ENCODE data around the gene EIF1B. TPM values are rescaled to one million over a fixed set of nuclear protein-coding genes. Genes with fewer than 3 reads are reported as not detected.
"Not testable (repeated sequence)": the region's sequence is repeated elsewhere in the genome, so short reads cannot be mapped to it uniquely, and the experiment has no call there.

Gene EIF1B
- total RNA-seq (2014; rRNA removed), result 13.6 and 15.0 TPM in 2 replicates
- 39.7 TPM for polyA plus RNA-seq (2012)

DNA sequence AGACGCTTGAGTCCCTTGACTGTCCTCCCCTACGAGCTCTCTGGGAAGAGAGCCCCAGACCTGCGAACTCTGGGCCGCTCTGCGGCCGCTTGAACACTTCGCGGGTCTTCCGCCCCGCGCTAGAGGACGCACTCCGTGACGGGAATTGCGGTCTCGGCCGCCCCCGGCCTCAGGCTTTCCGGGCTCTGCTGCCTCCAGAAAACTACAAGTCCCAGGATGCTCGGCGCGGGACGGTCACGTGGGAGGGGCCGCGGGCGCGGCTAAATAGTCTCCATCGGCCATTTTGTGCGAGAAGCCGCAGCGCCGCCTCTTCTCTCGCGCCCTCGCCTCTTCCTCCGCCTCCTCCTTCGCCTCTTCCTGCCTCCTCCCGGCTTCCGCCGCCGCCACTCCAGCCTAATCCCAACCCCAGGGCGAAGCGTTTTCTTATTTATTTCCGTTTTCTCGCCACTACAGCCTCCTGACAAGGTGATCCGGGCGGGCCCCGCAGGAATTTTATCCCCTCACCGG is at the start of gene EIF1B:
EIF1B (plus strand) TSS at position 290 of the 507 bp plus-strand sequence. CDS start 235 bp downstream, outside the sequence.
- peak; percentile 95 for DNase-seq (ENCODE audit: low read depth)

DNA sequence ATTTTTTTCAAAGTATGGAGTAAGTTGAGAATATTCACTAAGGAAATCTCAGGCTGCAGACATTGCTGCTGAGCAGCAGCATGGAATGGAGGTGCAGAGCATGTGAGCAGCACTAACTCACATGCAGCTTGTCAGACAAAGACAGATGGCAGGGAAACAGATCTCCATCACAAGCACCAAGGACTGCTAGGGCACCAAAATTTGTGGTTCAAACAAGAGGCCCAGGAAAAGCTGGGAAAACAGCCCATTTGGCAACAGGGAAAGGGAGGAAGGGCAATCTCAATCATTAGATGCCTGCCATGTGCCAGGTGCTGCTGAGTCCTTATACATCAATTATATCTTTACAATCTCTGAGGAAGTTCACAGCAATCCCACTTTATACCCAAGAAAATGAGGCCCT is 47.2 kb upstream of the EIF1B start:
- no peak for DNase-seq (ENCODE audit: low read depth)

DNA sequence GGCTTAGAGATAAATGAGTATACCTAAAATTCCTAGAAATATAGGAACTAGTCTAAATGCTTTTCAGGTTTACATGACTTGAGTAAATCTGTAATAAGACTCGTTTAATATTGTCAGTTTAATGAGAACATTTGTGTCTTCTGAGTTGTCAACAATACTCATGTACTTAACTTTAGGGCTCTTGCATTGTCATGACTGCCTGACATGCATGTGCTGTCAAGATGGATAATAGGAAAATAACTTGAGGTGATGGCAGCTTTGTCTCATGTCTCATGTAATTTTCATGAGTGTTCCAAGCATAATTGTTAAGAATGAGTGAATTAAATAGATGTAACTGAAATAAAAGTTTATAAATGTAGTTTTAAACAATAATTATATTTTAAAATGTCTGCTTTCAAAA is 45.1 kb upstream of the EIF1B start:
- no peak for DNase-seq (ENCODE audit: low read depth)

DNA sequence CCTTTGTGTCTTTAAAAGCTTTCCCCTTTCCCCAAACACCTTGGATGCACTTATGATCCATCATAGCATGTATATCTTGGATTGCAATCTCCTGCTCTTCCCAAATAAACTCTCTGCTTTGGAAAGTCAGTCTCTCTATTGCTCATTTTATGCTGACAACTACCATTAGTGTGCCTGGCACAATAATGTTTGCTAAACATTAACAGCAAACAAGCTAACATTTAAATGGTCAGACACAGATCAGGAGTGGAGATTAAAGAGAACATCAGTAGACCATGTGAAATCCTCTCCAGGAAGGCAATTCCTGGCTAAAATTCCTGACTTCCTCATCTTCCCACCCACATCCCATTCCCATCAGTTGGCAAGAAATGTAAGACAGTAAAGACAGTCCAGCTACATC is 44.3 kb upstream of the EIF1B start:
- DNase-seq (ENCODE audit: low read depth), result no peak

DNA sequence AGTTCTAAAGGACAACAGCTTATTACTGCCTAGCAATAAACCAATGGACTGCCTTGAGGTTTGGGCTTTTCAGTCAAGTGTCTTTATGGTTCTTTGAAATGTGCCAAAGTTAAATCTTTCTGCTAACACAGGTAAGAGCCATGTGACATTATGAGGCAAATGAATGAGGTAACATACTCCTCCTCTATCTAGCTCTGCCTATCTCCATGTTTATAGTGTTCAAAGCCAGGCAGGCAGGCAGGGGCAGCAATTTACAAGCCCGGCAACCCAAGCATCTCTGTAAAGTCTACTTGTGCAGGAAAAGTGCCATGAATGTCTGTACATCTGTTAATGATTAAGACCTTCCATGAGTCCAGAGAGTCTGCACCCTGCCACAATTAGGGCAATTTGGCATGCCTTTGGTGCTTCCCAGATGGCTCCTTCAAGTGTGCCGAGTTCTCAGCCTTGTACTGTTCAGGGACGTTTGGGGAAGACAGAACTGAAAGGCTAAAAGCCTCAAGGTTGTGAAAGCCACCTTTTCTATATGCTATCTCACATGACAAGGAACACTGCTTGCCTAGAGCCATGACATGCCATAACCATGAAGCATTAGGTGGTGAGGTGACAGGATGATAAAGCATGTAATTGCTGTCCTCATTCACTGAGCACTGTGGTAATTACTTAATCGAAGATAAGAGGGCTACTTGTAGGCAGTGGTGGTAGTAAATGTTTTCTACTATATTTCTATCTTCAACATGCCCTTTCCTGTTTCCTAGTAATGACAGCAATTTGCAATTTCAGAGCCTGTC is 41.4 kb upstream of the EIF1B start:
- no peak for DNase-seq (ENCODE audit: low read depth)

DNA sequence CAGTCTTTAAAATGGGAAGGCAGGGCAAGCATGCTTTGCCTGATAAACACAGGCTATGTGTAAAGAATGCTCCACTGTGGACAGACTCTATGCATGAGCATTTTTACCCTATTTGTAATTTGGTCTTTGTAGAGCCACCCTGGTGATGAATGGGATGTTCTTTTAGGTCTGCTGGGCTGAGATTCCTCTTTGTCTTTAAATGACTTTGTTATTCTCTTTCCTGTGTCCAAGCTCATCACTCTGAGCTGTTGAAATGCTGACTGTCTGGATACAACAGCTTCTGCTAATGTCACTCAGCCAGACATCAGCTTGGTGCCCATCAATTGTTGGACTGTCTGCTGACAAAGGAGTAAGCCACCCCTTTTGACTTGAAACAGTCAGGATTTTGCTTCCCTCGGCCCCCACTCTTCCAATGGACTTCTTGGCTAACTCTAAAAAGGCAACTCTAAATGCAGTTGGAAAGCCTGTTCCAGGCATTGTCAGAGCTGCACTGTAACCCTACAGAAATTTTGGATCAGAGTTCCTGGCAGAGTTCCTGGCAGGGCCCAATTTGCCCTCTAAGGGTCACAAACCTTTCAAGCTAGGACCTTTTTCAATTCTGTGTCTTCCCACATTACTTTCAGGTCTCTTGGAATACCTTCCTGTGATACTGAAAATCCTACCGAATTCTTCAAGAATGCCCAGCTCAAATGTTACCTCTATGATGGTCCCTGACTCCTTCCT is 40.5 kb upstream of the EIF1B start:
- no peak for DNase-seq (ENCODE audit: low read depth)

DNA sequence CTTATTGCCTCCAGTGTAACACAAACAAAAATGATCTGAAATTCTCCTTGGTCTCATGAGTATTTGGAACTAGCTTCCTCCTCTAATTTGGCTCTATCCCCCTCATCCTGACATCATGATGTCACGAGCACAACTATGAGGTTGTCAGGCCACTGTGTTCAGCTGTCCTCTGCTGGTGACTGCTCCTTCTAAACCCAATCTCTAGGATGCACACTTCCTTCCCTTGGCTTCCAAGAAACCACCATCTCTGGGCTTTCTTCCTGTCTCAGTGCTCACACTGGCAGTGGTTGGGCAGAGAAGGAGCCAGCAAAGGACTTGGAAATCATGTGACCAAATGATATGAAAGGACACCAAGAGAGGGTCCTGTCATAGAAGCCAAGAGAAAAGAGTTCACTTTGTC is 30.7 kb upstream of the EIF1B start:
- DNase-seq (ENCODE audit: low read depth), result no peak

DNA sequence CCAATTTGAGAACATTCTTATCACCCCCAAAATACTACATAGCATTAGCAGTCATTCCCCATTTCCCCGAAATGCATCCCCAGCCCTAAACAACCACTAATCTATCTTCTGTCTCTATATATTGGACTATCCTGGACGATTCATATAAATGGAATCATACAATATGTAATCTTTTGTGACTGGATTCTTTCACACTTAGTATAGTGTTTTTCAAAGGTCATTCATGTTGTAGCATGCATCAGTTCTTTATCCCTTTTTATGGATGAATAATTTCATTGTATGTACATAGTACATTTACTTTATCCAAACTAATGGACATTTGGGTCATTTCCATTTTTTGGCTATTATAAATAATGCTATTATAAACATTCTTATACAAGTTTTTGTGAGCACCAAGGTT is 27.5 kb upstream of the EIF1B start:
- DNase-seq (ENCODE audit: low read depth), result no peak

DNA sequence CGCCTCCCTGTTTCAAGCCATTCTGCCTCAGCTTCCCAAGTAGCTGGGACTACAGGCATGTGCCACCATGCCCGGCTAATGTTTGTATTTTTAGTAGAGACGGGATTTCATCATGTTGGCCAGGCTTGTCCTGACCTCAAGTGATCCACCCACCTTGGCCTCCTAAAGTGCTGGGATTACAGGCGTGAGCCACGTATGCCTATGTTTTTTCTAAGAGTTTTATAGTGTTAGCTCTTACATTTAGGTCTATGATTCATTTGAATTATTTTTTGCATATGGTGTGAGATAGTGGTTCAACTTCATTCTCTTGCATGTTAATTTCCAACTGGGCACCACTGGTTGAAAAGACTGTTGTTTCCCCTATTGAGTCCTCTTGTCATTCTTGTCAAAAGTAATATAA is 26.4 kb upstream of the EIF1B start:
- not testable (repeated sequence) for DNase-seq (ENCODE audit: low read depth)

DNA sequence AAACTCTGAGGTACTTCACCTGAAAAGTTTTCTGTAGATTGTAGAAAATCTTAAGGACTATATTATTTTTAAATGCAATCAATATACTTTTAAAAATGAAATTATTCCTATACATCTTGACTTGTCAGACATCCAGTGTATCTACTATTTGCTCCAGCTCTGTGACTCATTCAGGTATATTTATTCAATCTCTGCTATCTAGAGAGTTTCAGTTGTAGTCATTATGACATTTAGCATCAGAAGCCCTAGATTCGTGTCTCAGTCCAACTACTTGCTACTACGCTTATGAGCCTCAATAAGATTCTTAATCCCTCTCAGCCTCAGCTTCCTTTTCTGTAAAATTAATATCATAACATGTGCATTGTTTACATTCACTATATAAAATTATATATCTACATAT is 22.3 kb upstream of the EIF1B start:
- DNase-seq (ENCODE audit: low read depth), result no peak

DNA sequence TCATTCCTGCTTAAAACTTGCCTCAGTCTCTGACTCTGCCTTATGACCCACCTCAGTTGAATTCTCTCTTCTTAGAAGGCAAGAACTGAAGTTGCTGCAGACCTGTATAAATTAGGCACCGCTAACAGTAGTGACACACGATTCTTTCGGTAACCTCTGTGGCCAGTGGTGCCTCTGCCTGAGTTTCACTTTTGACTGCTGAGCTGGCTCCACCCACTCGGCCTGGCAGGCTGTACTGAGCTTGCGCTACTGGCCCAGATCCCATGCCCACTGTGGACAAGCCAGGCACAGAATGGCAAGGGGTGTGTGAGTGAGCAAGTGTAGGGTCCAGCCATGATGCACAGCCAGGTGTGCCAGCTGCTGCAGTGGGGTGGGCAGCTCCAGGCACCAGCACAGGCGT is 19.1 kb upstream of the EIF1B start:
- DNase-seq (ENCODE audit: low read depth), result no peak

DNA sequence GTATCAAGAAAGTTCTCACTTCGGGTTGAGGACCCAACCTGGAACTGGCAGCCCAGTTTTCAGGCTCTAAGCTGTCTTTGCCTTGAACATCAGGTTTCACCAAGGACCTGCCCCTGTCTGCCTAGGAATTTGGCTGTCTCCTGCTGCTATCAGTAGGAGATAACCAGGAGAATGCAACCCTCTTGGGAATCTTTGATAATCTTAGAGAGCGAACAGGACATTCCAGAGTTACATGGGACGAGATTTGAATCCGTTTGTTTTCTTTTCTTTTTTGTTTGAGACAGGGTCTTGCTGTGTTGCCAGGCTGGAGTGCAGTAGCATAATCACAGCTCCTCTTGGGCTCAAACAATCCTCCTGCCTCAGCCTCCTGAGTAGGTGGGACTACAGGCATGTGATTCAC is 18.0 kb upstream of the EIF1B start:
- DNase-seq (ENCODE audit: low read depth), result no peak

DNA sequence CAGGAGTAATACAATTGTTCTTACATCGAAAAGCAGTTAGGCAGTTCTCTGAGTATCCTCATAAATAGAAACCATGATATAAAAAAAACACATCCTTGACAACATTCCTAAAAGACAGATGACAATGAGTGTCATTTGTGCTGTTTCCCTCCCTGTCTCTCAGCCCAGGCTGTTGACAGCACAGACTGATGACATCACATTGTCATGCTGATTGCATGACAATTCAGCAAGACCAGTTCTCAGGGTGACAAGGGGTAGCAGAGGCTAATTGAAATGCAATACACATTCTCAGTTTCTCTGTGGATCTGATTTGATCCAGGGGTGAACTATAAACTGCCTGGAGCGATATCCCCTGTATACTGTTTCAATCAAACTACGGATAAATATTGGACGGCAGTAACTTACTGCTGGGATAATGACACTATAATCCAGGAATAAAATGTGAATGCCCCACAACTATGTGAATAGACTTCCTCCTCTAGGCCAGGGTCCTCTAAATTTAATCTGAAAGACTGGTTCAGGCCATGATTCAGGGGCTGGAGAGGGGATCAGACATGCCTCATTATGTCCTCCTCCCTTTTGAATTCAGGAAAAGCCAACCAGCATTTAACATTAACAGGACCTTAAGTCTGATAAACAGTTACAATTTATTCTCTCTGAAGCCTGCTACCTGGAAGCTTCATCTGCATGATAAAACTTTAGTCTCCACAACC is 16.7 kb upstream of the EIF1B start:
- no peak for DNase-seq (ENCODE audit: low read depth)

DNA sequence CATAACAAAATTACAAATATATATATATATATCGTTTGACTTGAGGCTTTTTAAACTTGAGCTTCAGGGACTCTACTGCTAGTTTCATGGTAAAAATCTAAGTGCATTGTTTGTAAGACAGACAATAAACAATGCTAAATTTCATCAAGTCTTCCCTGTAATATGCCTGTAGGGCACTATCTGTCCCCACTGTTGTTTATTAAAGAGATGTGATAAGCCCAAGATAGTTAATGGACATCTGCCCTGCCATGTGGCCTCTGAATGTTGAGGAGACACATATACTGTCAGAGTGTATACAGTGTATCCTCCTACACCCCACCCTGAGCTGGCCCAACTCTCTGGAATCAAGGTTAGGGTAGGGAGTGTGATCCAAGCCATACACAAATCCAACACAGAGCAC is 15.1 kb upstream of the EIF1B start:
- DNase-seq (ENCODE audit: low read depth), result no peak

DNA sequence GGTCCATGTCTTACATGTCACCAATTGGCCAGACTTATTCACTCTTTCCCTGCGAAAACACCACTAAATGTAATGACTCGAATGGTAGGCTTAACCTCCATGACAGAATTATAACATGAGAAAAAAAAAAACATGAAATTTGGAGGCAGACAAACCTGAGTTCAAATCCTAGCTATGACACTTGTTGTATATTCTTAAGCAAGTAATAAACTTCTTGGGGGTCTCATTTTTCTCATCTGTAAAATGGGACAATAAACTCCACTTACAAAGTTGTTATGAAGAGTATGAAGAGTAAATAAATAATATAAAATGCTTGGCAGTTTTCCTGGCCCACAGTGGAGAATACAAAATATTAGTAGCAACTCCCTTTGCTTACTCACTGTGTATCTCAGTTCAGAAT is 11.4 kb upstream of the EIF1B start:
- no peak for DNase-seq (ENCODE audit: low read depth)

DNA sequence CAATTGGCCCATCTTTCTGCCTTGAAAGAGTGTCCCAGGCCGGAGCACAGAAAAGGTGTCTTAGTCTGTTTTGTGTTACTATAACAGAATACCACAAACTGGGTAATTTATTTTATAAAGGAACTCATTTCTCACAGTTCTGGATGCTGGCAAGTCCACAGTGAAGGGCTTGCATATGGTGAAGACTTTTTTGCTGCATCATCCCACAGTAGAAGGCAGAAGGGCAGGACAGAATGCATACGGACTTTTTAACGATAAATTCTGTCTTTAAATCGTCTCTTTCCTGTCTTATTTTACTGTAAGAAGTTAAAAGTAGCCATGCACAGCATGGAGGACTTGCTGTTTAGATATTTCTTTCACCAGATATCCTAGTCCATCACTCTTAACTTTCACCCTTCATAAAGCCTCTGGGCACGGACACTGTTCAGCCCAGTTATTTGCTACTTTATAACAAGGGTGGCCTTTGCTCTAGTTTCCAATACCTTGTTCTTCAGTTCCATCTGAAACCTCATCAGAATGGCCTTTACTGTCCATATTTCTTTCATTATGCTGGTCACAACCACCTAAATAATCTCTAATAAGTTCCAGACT is 10.3 kb upstream of the EIF1B start:
- no peak for DNase-seq (ENCODE audit: low read depth)

DNA sequence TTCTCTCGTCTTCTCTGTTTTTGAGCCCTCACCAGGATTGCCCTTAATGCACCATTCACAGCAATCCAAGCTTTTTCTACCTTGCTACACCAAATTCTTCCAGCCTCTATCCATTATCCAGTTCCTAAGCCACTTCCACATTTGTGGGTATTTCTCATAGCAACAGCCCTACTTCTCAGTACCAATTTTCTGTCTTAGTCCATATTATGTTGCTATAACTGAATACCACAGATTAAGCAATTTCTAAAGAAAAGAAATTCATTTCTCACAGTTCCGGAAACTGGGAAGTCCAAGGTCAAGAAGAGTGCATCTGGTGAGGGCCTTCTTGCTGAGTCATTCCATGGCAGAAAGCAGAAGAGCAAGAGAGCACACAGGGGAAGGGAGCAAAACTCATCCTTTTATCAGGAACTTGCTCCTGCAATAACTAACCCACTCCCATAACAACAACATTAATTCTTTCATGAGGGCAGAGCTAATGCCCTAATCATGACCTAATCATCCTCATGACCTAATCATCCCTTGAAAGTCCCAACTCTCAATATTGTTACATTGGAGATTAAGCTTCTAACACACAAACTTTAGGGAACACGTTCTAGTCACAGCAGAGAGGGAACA is 9.7 kb upstream of the EIF1B start:
- DNase-seq (ENCODE audit: low read depth), result peak; percentile 83

DNA sequence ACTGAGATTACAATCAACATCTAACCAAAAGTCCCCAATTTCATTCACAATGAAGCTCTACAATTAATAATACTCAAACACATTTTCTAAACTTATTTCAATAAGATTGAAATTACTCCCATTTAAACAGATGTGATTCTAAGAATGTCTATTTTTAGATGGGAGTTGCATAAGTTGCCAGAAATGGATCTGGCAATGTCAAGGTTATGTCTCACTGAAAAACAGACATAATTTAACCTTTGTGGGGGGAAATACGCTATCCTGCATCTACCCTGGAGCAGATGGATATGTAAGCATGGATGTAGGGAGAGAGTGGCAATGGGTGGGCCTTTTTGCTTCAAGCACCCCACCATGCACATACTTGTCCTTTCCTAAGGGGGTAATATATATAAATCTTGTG is 6.7 kb upstream of the EIF1B start:
- DNase-seq (ENCODE audit: low read depth), result no peak

DNA sequence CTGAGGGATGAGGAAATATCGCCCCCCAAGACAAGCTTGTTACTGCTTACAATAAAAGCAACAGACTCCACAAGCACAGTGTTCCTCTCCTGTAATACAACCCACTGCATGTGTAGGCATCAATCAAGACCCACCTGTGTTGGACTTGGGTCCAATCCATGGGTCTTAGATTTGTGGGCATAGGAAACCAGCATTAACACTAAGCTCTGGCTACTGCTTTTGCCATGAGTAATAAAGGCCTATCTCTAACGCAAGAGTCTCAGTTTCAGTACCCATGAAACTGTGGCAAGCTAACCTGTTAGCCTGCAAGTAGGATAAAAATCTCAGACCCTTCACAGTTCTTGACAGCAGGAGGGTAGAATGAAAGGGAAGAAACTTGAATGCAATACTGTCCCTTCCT is 5.2 kb upstream of the EIF1B start:
- DNase-seq (ENCODE audit: low read depth), result no peak

DNA sequence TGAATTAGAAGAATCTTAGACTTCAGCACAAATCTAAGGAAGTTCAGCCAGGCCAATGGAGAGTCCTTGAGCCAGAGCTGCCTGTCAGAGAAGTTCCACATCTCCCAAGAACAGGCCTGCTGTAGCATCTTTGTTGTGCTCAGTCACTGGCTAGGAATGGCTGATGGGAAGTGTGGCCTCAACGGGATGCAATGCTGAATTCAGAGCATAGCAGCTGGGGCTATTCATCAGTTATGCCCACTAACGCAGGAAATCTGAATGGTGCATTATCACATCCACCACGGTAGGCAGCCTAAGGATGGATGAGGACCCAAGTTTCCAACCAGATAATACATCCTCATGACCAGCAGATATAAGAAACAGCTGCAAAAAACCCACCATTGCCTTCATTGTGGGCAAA is 3.2 kb upstream of the EIF1B start:
- peak; percentile 13 for DNase-seq (ENCODE audit: low read depth)

DNA sequence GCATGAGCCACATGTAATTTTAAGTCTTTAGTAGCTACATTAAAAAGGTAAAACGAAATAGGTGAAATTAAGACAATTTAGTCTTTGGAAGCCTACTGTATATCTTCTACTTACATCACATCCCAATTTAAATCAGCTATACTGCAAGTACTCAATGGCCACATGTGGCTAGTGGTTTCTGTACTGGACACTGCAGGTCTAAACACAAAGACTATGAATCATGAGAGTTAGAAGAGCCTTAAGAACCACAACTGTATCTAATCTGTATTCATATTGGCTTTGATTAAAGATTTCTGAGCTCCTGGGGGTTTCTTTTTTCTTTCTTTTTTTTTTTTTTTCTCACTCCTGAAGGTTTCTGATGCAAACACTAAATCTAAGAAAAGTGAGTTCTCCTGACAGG is 2.3 kb upstream of the EIF1B start:
- DNase-seq (ENCODE audit: low read depth), result no peak

All from LHCN-M2 (cell line).